ENCODE results near the gene LPAR3.
"Not testable (repeated sequence)": the region's sequence is repeated elsewhere in the genome, so short reads cannot be mapped to it uniquely, and the experiment has no call there.

Gene LPAR3

GRCh38 chr1:84902727-84903126 is 9.7 kb upstream of the LPAR3 start:
- not testable (repeated sequence) for DNase-seq

- DNase-seq = no peak
These were observed 7.0 kb upstream of the LPAR3 start for GRCh38 chr1:84899969-84900368.

GRCh38 chr1:84896279-84896678 is 3.3 kb upstream of the LPAR3 start:
- DNase-seq = no peak

- DNase-seq = no peak
These were observed 2.4 kb downstream of the LPAR3 start for GRCh38 chr1:84890566-84890965.

GRCh38 chr1:84889437-84889836 is 3.6 kb downstream of the LPAR3 start:
- no peak for DNase-seq

GRCh38 chr1:84888753-84889152 is 4.3 kb downstream of the LPAR3 start:
- peak; percentile 13 for DNase-seq

GRCh38 chr1:84887261-84887934 is 5.6 kb downstream of the LPAR3 start:
- no peak for DNase-seq

GRCh38 chr1:84885469-84885868 is 7.5 kb downstream of the LPAR3 start:
- no peak for DNase-seq

GRCh38 chr1:84884671-84885389 is 8.2 kb downstream of the LPAR3 start:
- DNase-seq = no peak

- DNase-seq = no peak
These were observed 9.7 kb downstream of the LPAR3 start for GRCh38 chr1:84883286-84883685.

- no peak for DNase-seq
These were observed 15.4 kb downstream of the LPAR3 start for GRCh38 chr1:84877592-84877991.

GRCh38 chr1:84876353-84876752 is 16.7 kb downstream of the LPAR3 start:
- no peak for DNase-seq

GRCh38 chr1:84873366-84873765 is 19.6 kb downstream of the LPAR3 start:
- no peak for DNase-seq

GRCh38 chr1:84872696-84873355 is 20.2 kb downstream of the LPAR3 start:
- DNase-seq = no peak

GRCh38 chr1:84871181-84871580 is 21.8 kb downstream of the LPAR3 start:
- DNase-seq = no peak

- no peak for DNase-seq
These were observed 22.4 kb downstream of the LPAR3 start for GRCh38 chr1:84870591-84870990.

- DNase-seq = no peak
These were observed 23.3 kb downstream of the LPAR3 start for GRCh38 chr1:84869720-84870119.

GRCh38 chr1:84862810-84863251 is 30.2 kb downstream of the LPAR3 start:
- DNase-seq = peak; percentile 59

- DNase-seq = no peak
These were observed 30.9 kb downstream of the LPAR3 start for GRCh38 chr1:84861988-84862644.

GRCh38 chr1:84861516-84861915 is 31.5 kb downstream of the LPAR3 start:
- DNase-seq = no peak

GRCh38 chr1:84859866-84860265 is 33.1 kb downstream of the LPAR3 start:
- DNase-seq = no peak

GRCh38 chr1:84857906-84858305 is 35.1 kb downstream of the LPAR3 start:
- no peak for DNase-seq

- no peak for DNase-seq
These were observed 36.2 kb downstream of the LPAR3 start for GRCh38 chr1:84856726-84857270.

Measured in activated CD4-positive, alpha-beta T cell treated with anti-CD3 and anti-CD28 coated beads for 48 hours (primary cell).